ENCODE results near the gene S100A9. TPM values are rescaled to one million over a fixed set of nuclear protein-coding genes. Genes with fewer than 3 reads are reported as not detected.

Gene S100A9
- total and polyA plus RNA-seq, 4 donors: 35.0 to 603 (median 158) TPM

DNA sequence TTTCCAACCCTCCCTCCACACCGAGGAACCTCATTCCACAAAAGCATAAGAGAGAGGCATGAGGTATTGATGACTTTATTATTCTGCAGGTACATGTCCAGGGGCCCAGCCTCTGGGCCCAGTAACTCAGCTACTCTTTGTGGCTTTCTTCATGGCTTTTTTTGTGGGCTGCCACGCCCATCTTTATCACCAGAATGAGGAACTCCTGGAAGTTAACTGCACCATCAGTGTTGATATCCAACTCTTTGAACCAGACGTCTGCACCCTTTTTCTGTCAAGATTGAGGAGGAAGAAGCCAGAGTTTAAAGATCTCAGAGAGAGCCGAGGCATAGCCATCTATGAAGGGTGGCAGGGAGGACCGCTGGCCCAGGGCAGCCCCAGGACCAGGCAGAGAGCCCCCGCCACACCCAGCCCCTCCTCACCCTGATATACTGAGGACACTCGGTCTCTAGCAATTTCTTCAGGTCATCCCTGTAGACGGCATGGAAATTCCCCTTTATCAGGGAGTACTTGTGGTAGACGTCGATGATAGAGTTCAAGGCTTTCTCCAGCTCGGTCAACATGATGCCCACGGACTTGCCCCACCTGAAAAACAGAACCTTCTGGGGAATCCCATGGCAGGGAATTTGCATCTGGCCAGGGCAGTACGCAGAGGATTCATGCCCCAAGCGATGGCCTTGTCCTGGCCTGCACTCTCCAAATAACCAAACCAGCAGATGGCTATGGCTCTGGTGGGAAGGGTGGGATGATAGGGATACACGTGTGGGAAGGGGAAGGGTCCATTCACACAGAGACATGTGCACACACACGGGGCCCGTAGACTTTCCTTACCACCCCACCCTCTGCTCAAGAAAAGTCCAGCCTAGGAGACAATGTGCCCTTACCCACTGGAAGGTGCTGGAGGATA lies 32.6 kb downstream of the S100A9 start:
- H3K4me1 ChIP-seq (ENCODE audit: control insufficient read depth in 4 of 4, insufficient read depth in 4 of 4, low read length in 3 of 4): no peaks in the 10 kb centered on the region
- WGBS: 62% methylated on average over 17 of the region's 17 CpGs
- TF ChIP-seq, protein P1, sequence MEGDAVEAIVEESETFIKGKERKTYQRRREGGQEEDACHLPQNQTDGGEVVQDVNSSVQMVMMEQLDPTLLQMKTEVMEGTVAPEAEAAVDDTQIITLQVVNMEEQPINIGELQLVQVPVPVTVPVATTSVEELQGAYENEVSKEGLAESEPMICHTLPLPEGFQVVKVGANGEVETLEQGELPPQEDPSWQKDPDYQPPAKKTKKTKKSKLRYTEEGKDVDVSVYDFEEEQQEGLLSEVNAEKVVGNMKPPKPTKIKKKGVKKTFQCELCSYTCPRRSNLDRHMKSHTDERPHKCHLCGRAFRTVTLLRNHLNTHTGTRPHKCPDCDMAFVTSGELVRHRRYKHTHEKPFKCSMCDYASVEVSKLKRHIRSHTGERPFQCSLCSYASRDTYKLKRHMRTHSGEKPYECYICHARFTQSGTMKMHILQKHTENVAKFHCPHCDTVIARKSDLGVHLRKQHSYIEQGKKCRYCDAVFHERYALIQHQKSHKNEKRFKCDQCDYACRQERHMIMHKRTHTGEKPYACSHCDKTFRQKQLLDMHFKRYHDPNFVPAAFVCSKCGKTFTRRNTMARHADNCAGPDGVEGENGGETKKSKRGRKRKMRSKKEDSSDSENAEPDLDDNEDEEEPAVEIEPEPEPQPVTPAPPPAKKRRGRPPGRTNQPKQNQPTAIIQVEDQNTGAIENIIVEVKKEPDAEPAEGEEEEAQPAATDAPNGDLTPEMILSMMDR (IDR thresholded peaks at IDR 0.05; ENCODE audit: low read depth, low read length, missing input control): no peak
- no peak for TF ChIP-seq GABPA (IDR thresholded peaks at IDR 0.05 in 1 of 2, conservative IDR thresholded peaks at IDR 0.05 in 1 of 2)
- TF ChIP-seq HNF4A (conservative IDR thresholded peaks at IDR 0.05): no peak
- TF ChIP-seq FOXA1 (IDR thresholded peaks at IDR 0.05): no peak
- TF ChIP-seq, protein P2, sequence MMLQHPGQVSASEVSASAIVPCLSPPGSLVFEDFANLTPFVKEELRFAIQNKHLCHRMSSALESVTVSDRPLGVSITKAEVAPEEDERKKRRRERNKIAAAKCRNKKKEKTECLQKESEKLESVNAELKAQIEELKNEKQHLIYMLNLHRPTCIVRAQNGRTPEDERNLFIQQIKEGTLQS (IDR thresholded peaks at IDR 0.05): no peak
- TF ChIP-seq, protein P3, sequence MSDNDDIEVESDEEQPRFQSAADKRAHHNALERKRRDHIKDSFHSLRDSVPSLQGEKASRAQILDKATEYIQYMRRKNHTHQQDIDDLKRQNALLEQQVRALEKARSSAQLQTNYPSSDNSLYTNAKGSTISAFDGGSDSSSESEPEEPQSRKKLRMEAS (IDR thresholded peaks at IDR 0.05): no peak
- no peak for TF ChIP-seq YY1 (IDR thresholded peaks at IDR 0.05)
- TF ChIP-seq, protein P4, sequence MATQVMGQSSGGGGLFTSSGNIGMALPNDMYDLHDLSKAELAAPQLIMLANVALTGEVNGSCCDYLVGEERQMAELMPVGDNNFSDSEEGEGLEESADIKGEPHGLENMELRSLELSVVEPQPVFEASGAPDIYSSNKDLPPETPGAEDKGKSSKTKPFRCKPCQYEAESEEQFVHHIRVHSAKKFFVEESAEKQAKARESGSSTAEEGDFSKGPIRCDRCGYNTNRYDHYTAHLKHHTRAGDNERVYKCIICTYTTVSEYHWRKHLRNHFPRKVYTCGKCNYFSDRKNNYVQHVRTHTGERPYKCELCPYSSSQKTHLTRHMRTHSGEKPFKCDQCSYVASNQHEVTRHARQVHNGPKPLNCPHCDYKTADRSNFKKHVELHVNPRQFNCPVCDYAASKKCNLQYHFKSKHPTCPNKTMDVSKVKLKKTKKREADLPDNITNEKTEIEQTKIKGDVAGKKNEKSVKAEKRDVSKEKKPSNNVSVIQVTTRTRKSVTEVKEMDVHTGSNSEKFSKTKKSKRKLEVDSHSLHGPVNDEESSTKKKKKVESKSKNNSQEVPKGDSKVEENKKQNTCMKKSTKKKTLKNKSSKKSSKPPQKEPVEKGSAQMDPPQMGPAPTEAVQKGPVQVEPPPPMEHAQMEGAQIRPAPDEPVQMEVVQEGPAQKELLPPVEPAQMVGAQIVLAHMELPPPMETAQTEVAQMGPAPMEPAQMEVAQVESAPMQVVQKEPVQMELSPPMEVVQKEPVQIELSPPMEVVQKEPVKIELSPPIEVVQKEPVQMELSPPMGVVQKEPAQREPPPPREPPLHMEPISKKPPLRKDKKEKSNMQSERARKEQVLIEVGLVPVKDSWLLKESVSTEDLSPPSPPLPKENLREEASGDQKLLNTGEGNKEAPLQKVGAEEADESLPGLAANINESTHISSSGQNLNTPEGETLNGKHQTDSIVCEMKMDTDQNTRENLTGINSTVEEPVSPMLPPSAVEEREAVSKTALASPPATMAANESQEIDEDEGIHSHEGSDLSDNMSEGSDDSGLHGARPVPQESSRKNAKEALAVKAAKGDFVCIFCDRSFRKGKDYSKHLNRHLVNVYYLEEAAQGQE (IDR thresholded peaks at IDR 0.05): no peak
- peak overlapping the region; percentile 19 to 52 for H3K27ac ChIP-seq (ENCODE audit: low read depth in 1 of 2, low read length in 2 of 2)
- DNase-seq (ENCODE audit: low spot score): peak; percentile 19
- no peak overlapping the region for H3K4me3 ChIP-seq (ENCODE audit: low read depth in 1 of 3, low read length in 3 of 3)
- H3K27me3 ChIP-seq (ENCODE audit: control insufficient read depth in 4 of 4, insufficient read depth in 4 of 4, low read length in 3 of 4): peaks cover 0 to 5% (median 0%) of the 10 kb centered on the region in 4 donors
- H3K36me3 ChIP-seq (ENCODE audit: control insufficient read depth in 4 of 4, insufficient read depth in 3 of 4, low read depth in 1 of 4, low read length in 3 of 4): no peaks in the 10 kb centered on the region
- no peaks in the 10 kb centered on the region for H3K9me3 ChIP-seq (ENCODE audit: control insufficient read depth in 4 of 4, low read length in 3 of 4)
- no peak overlapping the region for H3K9ac ChIP-seq (ENCODE audit: low read depth in 1 of 2, low read length in 2 of 2)

DNA sequence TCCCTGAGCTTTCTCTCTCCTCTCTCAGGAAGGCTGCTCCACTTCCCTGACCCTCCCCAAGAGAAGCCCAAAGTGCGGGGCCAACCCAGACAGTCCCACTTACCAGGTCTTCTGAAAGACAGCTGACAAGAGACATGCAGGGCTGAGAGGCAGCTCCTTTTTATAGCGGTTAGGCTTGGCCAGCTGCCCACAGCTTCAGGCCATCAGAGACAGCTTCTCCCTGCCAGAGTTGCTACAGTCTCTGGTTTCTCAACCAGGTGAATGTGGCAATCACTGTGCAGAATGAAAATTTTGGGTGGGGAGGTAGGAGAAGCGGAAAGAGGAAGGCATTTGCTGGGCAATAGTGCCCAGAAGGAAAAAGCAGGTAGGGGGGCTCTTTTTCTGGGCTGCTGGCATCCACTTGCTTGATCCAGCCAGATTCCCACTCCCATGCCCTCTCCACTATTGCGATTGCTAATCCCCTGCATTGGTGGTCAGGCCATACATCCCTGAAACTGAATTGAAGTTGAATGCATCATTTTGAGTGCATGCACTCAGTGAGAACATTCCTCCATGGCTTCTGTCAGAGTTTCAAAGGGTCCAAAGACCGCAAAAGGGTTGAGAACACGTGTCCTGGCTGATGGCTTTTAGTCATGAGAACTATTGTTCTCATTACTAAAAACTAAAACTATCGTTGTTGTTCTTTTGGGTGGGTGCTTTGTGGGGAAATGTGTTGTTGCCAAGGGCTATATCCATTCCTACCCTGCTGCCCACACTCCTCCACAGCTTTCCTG lies 33.5 kb downstream of the S100A9 start, which contains the start of gene S100A8:
Gene S100A8, minus strand, starts transcription at position 136 of the 773 bp plus-strand sequence. CDS start 538 bp downstream, outside the sequence.
- no peak within 1 kb of the TSS for H3K4me3 ChIP-seq (ENCODE audit: low read depth in 1 of 3, low read length in 3 of 3)
- TF ChIP-seq, protein P1 (IDR thresholded peaks at IDR 0.05; ENCODE audit: low read depth, low read length, missing input control): no peak
- no peak for TF ChIP-seq FOXA2 (IDR thresholded peaks at IDR 0.05)
- no peak for TF ChIP-seq SP1 (IDR thresholded peaks at IDR 0.05)
- TF ChIP-seq, protein P4 (IDR thresholded peaks at IDR 0.05): no peak
- no peak for TF ChIP-seq FOXA1 (IDR thresholded peaks at IDR 0.05)
- no peak for TF ChIP-seq YY1 (IDR thresholded peaks at IDR 0.05)
- no peak for TF ChIP-seq RXRA (IDR thresholded peaks at IDR 0.05)
- TF ChIP-seq NR2F2 (IDR thresholded peaks at IDR 0.05): no peak
- TF ChIP-seq JUND (IDR thresholded peaks at IDR 0.05): no peak
- TF ChIP-seq, protein P5, sequence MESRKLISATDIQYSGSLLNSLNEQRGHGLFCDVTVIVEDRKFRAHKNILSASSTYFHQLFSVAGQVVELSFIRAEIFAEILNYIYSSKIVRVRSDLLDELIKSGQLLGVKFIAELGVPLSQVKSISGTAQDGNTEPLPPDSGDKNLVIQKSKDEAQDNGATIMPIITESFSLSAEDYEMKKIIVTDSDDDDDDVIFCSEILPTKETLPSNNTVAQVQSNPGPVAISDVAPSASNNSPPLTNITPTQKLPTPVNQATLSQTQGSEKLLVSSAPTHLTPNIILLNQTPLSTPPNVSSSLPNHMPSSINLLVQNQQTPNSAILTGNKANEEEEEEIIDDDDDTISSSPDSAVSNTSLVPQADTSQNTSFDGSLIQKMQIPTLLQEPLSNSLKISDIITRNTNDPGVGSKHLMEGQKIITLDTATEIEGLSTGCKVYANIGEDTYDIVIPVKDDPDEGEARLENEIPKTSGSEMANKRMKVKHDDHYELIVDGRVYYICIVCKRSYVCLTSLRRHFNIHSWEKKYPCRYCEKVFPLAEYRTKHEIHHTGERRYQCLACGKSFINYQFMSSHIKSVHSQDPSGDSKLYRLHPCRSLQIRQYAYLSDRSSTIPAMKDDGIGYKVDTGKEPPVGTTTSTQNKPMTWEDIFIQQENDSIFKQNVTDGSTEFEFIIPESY (IDR thresholded peaks at IDR 0.05): no peak

More for the DNA sequence above, 33.5 kb downstream of the S100A9 start, which contains the start of gene S100A8:
- Histone ChIP-seq H3K9ac (ENCODE audit: low read depth in 1 of 2, low read length in 2 of 2) (no peak within 1 kb of the TSS), H3K27me3 (ENCODE audit: control insufficient read depth in 4 of 4, insufficient read depth in 4 of 4, low read length in 3 of 4) (peaks cover 0 to 5% (median 0%) of the 10 kb centered on the region in 4 donors), H3K27ac (ENCODE audit: low read depth in 1 of 2, low read length in 2 of 2) (peak within 1 kb of the TSS; percentile 19 to 52), H3K9me3 (ENCODE audit: control insufficient read depth in 4 of 4, low read length in 3 of 4) (no peaks in the 10 kb centered on the region), H3K36me3 (ENCODE audit: control insufficient read depth in 4 of 4, insufficient read depth in 3 of 4, low read depth in 1 of 4, low read length in 3 of 4) (no peaks in the 10 kb centered on the region), H3K4me1 (ENCODE audit: control insufficient read depth in 4 of 4, insufficient read depth in 4 of 4, low read length in 3 of 4) (no peaks in the 10 kb centered on the region)
- no peak for DNase-seq (ENCODE audit: low spot score)
- 61% methylated on average over 7 of the region's 7 CpGs for WGBS
